VCaP (cell line): Measurements from ENCODE around the gene NUP93.
"Not testable (repeated sequence)": the region's sequence is repeated elsewhere in the genome, so short reads cannot be mapped to it uniquely, and the experiment has no call there.

Experiments used
- H3K27ac ChIP-seq: fragments of 450-650 bp; 2 replicates; pipeline ENCODE4 v1.5.1; 2017
- TF ChIP-seq, protein P1 (sequence below): fragments of 450-650 bp; conservative IDR thresholded peaks from 2 replicates; pipeline ENCODE4 v1.5.1; 2017; ENCODE audit warnings: mild to moderate bottlenecking, moderate library complexity

Gene NUP93

DNA sequence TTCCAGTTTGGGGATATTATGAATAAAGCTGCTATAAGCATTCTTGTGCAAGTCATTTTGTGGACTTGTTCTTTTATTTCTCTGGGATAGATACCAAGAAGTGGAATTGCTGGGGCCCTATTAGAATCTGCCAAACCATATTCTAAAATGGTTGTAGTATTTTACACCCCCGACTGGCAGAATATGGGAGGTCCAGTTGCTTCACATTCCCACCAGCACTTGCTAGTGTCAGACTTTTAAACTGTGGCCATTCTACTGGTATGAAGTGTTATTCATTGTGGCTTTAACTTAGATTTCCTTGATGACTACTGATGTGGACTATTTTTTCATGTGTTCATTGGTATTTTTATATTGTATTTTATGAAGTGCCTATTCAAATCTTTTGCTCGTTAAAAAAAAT lies 18.1 kb upstream of the NUP93 start:
- TF ChIP-seq, protein P1, sequence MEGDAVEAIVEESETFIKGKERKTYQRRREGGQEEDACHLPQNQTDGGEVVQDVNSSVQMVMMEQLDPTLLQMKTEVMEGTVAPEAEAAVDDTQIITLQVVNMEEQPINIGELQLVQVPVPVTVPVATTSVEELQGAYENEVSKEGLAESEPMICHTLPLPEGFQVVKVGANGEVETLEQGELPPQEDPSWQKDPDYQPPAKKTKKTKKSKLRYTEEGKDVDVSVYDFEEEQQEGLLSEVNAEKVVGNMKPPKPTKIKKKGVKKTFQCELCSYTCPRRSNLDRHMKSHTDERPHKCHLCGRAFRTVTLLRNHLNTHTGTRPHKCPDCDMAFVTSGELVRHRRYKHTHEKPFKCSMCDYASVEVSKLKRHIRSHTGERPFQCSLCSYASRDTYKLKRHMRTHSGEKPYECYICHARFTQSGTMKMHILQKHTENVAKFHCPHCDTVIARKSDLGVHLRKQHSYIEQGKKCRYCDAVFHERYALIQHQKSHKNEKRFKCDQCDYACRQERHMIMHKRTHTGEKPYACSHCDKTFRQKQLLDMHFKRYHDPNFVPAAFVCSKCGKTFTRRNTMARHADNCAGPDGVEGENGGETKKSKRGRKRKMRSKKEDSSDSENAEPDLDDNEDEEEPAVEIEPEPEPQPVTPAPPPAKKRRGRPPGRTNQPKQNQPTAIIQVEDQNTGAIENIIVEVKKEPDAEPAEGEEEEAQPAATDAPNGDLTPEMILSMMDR = no peak
- H3K27ac ChIP-seq = no peak overlapping the region

DNA sequence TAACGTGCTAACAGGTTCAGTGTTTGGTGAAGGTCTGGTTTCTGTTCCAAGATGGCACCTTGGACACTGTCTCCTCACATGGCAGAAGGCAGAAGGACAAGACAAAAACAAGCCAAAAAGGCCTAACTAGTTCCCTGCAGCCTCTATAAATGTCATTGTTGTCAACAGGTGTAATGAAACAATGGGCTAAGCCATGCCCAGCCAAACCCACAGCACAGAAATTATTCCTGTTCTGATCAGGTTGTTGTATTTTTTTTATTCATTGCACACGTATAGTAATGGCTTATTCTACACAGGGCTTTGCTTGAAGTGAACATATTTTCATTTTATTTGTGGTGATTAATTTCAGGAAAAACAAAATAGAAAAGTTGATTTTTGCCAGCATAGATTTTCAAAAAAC lies 16.1 kb upstream of the NUP93 start:
- no peak overlapping the region for H3K27ac ChIP-seq
- TF ChIP-seq, protein P1 = no peak

DNA sequence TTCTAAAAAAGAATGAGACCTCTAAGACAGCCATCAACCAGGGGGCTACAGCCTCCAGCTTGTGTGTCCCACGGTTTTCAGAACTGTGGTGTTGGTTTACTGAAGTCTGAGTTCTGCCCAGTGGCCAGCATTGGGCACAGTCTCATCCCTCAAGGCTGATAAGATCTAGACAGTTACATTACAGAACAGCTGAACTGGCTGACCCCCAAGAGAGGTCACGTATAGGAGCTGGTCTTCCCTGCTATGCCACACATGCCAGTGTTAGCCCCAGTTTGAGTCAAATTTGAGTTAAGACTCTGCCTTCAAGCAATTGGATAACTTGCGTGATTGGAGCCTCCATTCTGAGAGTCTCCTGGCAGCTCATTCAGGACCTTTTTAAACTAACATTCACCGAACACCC lies 14.8 kb upstream of the NUP93 start:
- H3K27ac ChIP-seq = no peak overlapping the region
- TF ChIP-seq, protein P1 = no peak

DNA sequence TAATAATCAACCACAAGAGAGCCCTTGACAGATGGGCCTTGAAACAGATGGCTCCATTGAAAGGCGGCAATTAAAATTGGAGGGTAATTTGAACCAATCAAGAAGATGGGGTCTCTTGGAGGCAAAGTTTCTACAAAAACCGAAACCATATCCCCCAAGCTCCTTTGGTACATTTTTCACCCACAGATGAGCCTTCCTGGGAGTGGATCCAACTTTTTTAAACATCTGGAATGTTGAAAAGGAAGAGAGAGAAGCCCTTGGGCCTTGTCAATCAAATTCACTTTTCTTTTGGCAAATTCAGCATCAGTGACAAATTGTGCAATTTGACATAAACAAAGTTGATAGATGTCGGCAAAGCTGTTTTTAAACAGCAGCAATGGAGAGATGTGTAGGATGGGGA lies 13.2 kb upstream of the NUP93 start:
- TF ChIP-seq, protein P1 = no peak
- no peak overlapping the region for H3K27ac ChIP-seq

DNA sequence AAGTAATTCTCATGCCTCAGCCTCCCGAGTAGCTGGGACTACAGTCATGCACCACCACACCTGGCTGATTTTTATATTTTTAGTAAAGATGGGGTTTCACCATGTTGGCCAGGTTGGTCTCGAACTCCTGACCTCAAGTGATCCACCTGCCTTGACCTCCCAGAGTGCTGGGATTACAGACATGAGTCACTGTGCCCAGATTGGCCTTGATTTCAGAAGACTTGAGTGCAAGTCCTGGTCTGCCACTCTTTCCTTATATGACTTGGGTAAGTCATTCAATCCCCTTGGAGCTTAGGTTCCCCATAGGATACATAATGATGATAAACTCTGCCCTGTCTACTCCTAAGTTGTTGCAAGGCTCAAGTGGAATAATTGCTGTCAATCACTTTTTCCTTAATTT lies 12.4 kb upstream of the NUP93 start:
- not testable (repeated sequence) for H3K27ac ChIP-seq

DNA sequence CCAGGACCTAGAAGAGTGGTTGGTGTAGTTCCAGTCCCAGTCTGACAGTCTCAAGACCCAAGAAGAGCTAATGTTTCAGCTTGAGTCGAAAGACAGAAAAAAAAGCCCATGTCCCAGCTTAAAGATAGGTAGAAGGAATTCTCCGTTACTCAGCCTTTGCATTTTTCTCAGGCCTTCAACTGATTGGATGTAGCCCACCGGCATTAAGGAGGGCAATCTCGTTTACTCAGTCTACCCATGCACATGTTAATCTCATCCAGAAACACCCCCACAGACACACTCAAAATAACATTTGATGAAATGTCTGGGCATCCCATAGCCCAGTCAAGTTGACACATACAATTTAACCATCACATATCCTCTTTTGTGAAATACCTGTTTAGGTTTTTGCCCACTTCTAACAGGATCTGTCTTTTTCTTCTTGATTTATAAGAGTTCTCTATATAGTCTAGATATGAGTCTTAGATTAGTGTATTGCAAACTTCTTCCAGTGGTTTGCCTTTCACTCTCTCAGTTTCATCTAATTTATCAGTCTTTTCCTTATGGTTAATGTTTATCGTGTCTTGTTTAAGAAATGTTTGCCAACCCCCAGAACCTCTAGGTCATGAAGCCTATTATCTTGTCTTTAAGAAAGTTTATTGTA lies 7.6 kb upstream of the NUP93 start:
- no peak overlapping the region for H3K27ac ChIP-seq
- TF ChIP-seq, protein P1 = no peak

DNA sequence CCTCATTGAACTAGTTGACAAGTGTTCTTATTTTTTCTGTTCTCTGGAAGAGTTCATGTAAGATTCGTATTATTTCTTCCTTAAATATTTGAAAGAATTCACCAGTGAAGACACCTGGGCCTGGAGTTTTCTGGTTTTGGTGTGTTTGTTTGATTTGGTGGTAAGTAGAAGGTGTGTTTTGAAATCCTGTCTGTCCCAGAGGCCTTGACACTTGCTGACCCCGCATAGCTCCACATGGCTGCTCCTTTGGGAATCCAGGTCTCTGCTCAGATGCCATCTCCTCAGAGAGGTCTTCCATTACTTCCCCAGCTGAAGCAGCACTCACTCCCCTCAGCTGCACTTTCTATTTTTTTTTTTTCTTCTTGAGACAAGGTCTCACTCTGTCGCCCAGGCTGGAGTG lies 5.7 kb upstream of the NUP93 start:
- TF ChIP-seq, protein P1 = no peak
- no peak overlapping the region for H3K27ac ChIP-seq

DNA sequence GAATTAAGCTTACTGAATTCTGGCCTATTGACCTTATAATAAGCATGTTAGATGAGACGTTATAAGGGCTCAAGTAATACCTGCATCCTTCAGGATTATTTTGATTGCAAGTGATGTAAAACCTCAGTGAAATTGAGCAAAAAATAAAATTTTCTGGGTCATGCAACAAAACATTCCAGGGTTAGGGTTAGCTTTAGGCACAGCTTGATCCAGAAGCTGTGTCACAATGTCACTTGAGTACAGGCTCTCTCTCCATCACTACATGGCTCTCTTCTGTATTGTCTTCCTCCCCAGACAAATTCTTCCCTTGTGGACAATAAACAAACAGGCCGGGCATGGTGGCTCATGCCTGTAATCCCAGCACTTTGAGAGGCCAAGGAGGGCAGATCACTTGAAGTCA lies 3.6 kb upstream of the NUP93 start:
- TF ChIP-seq, protein P1 = no peak
- no peak overlapping the region for H3K27ac ChIP-seq
